Astrocyte of the spinal cord (primary cell): Measurements from ENCODE around the gene NBL1.

Source experiments
- DNase-seq: peaks from one replicate; pipeline ENCODE4 v3.0.0; 2011; ENCODE audit warnings: low read depth, low spot score
- H3K4me3 ChIP-seq: 2 replicates; pipeline ENCODE4 v1.5.1; 2011; ENCODE audit warnings: low read depth, mild to moderate bottlenecking, low read length, moderate library complexity
- in situ Hi-C: cut with HindIII; loops from 2 replicates; pipeline ENCODE4 v1.10.0; 2017; ENCODE audit warnings: low sequenced_read_pairs
- TF ChIP-seq, protein P1 (sequence below): IDR thresholded peaks from 2 replicates; pipeline ENCODE4 v1.5.1; 2012; ENCODE audit warnings: low read depth, mild to moderate bottlenecking, low read length, inconsistent platforms

The NBL1 gene

DNA sequence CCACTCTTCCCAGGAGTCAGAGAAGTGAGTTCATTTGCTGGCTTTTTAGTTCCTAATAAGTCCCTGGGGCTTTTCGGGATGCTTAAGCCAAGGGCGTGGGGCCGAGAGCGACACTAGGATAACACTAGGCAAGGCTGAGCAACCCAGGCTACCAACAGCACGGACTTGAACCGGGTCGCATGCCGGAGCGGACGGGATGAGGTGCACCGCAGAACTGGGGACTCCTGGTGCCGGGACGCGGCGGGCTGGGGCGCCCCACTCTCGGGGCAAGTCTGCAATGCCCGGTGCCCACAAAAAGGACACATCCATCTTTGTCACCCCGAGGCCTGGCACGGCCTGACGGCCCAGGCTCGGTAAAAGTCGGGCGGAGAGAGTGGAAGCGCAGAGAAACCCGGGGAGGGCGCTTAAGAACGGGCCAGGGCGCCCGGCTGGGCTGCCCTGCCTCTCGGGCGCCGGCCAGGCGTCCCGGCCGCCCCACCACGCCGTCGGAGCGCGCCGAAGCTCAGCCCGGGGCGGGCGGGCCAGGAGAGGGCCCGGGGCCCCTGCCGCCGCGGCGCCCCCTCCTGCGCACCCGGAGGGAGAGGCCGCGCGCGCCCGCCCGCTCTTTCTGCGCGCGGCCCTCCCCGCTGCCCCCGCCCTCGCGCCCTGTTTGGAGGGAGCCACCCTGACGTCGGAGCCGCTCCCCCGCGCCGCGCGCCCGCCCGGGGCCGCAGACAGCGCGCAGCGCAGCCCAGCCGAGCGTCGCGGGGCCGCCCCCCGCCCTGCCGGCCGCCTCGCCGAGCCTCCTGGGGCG lies at the start of gene NBL1:
NBL1 (plus strand) TSS at position 710 of the 793 bp plus-strand sequence. CDS start 10,720 bp downstream, outside the sequence.
- H3K4me3 ChIP-seq = peak within 1 kb of the TSS; percentile 65
- DNase-seq = peak; percentile 74
- TF ChIP-seq, protein P1, sequence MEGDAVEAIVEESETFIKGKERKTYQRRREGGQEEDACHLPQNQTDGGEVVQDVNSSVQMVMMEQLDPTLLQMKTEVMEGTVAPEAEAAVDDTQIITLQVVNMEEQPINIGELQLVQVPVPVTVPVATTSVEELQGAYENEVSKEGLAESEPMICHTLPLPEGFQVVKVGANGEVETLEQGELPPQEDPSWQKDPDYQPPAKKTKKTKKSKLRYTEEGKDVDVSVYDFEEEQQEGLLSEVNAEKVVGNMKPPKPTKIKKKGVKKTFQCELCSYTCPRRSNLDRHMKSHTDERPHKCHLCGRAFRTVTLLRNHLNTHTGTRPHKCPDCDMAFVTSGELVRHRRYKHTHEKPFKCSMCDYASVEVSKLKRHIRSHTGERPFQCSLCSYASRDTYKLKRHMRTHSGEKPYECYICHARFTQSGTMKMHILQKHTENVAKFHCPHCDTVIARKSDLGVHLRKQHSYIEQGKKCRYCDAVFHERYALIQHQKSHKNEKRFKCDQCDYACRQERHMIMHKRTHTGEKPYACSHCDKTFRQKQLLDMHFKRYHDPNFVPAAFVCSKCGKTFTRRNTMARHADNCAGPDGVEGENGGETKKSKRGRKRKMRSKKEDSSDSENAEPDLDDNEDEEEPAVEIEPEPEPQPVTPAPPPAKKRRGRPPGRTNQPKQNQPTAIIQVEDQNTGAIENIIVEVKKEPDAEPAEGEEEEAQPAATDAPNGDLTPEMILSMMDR = no peak
- in situ Hi-C loops = loop anchor here (25.0 kb wide), 2 partner anchors 206 to 306 kb away; no protein-coding TSS in a partner anchor

DNA sequence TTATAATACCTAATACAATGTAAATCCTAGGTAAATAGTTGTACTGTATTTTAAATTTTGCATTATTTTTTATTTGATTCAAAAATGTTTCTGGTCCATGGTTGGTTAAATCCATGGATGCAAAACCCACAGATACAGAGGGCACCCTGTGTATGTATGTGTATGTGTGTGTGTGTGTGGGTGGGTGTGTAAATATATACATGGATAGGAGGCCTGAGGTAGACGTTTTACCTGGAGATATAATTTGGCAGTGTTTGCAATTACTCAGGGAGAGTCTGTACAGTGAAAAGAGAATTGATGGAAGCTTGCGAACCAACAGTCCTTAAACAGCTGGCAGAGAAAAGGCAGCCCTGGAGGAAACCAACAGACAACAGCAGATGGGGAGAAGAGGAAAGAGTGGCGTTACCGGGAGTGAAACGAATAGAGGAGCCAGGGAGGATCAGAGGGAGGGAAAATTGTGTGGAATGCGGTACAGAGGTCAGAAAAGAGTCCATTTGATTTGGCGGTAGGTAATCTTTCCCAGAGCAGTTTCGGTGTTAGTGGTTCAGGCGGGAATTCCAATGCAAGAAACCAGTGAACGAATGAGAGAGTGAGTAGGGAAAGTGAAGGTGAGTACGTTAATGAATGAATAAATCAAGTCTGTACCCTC lies 47.9 kb upstream of the NBL1 start:
- TF ChIP-seq, protein P1 = no peak
- in situ Hi-C loops = no loop called here
- peak overlapping the region; percentile 86 for H3K4me3 ChIP-seq
- DNase-seq = no peak

DNA sequence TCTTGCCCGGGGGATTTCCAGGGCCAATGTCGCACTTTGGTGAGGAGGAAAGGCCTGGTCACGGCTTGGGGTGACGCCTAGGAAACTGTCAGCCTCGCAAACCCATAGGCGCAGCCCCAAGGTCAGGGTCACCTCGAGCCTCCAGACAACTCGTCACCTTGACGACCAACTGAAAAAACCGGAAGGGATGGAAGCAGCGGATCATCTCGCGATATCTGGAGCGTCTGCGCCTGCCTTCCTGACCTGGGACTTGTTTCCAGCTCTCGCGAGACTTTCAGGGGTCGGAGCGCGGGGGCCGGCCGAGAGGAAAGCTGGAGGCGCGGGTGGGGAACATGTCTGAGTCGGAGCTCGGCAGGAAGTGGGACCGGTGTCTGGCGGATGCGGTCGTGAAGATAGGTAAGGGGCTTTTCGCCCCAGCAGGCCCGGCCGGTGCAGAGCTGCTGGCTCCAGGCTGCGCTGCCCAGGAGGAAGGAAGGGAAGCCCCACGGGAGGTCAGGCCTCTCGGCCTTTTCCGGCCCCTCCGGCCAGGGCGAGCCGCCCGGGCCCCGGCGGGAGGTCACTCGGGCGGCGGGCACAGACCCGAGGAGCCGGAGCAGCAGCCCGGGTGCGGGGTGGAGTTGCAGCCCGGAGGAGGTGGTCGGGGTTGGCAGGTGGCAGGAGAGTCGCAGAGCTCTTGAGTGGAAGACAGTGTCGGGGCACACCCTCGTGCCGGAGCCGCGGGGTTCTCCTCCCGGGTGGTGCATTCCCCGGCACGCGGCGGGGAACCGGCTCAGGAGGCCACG lies 47.2 kb upstream of the NBL1 start:
- in situ Hi-C loops = no loop called here
- peak overlapping the region; percentile 86 for H3K4me3 ChIP-seq
- peak; percentile 96 for DNase-seq
- TF ChIP-seq, protein P1 = no peak

- DNase-seq = peak; percentile 50
- in situ Hi-C loops = no loop called here
- TF ChIP-seq, protein P1 = no peak
- peak overlapping the region; percentile 86 for H3K4me3 ChIP-seq
Measured at GRCh38 chr1:19597496-19598309, 46.4 kb upstream of the NBL1 start.

DNA sequence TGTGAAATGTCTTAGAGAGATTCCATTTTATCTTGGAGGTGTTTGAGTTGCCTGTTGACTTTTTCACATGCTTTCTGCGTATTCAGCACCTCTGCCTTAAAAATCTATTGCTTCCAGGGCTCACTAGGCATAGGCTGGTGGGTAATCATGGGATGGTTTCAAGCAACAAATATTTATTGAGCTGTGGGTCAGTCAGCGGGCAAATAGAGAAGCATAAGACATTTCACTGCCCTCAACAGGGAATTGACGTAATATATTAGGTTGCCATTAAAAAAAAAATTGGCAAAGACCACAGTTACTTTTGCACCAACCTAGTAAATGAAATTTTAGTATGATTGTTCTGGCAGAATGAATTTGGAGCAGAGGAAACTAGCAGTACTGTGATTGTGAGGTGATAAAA lies 44.3 kb upstream of the NBL1 start:
- H3K4me3 ChIP-seq = no peak overlapping the region
- in situ Hi-C loops = no loop called here
- TF ChIP-seq, protein P1 = no peak

More for the DNA sequence above, 44.3 kb upstream of the NBL1 start:
- no peak for DNase-seq
